Peyer's patch (tissue), 4 donors: ENCODE measurements around the gene SLC2A9. TPM values are rescaled to one million over a fixed set of nuclear protein-coding genes. Genes with fewer than 3 reads are reported as not detected.

Experiments used
- DNase-seq, 3 donors: peaks; one replicate each; pipeline ENCODE4 v3.0.0-alpha.2; 2017 to 2019
- H3K27ac ChIP-seq, 4 donors: fragments of 200-600 bp; sonication (generic); one replicate each; pipeline ENCODE4 v1.5.1; 2016 to 2019
- H3K27me3 ChIP-seq, 2 donors: fragments of 200-600 bp; sonication (generic); one replicate each; pipeline ENCODE4 v1.5.1; 2019
- H3K36me3 ChIP-seq, 3 donors: fragments of 200-600 bp; sonication (generic); one replicate each; pipeline ENCODE4 v1.5.1; 2016 to 2019
- H3K4me1 ChIP-seq, 4 donors: fragments of 200-600 bp; sonication (generic); one replicate each; pipeline ENCODE4 v1.5.1; 2016 to 2019
- H3K4me3 ChIP-seq, 4 donors: fragments of 200-600 bp; sonication (generic); 1 replicate in 3 of 4; 2 replicates in 1 of 4; pipeline ENCODE4 v1.5.1; 2016 to 2019; ENCODE audit warnings: mild to moderate bottlenecking in 1 of 4
- H3K9me3 ChIP-seq, 4 donors: fragments of 200-600 bp; sonication (generic); one replicate each; pipeline ENCODE4 v1.5.1; 2016 to 2019; ENCODE audit warnings: mild to moderate bottlenecking in 1 of 4
- CTCF ChIP-seq, 6 experiments: fragments of 450-650 bp in 4 of 6; fragments of 200-600 bp in 2 of 6; sonication (generic) in 1 of 6; IDR thresholded peaks; one replicate each; pipeline ENCODE4 v1.5.1; 2017 to 2019; ENCODE audit warnings: antibody characterized with exemption in 6 of 6, mild to moderate bottlenecking in 3 of 6, moderate library complexity in 1 of 6
- POLR2A ChIP-seq, 2 donors: fragments of 450-650 bp; IDR thresholded peaks; one replicate each; pipeline ENCODE4 v1.5.1; 2017; ENCODE audit warnings: antibody characterized with exemption in 2 of 2, mild to moderate bottlenecking in 2 of 2, moderate library complexity in 2 of 2
- total RNA-seq, 4 donors: library from RNA; depleted of rRNA; stranded (reverse); fragments of >200 nt; gene quantifications; one replicate each; pipeline ENCODE4 v1.1.0, GENCODE V29; 2016

The SLC2A9 gene
- total RNA-seq, 4 donors from 2014 or later, result 8.3 to 24.1 (median 22.0) TPM

- no peaks in the 10 kb centered on the region for H3K36me3 ChIP-seq
- no peak for TF ChIP-seq POLR2A (IDR thresholded peaks at IDR 0.05)
- no peak for TF ChIP-seq CTCF (IDR thresholded peaks at IDR 0.05)
- no peak for DNase-seq
- no peak overlapping the region for H3K4me3 ChIP-seq
- no peaks in the 10 kb centered on the region for H3K4me1 ChIP-seq
- H3K9me3 ChIP-seq, result no peaks in the 10 kb centered on the region
- no peak overlapping the region for H3K27ac ChIP-seq
- no peaks in the 10 kb centered on the region for H3K27me3 ChIP-seq
Measured at GRCh38 chr4:9971711-9972110, 49.6 kb downstream of the SLC2A9 start.

- Histone ChIP-seq H3K27ac (peak overlapping the region in 1 of 4 donors; percentile 47), H3K4me3 (no peak overlapping the region), H3K4me1 (no peaks in the 10 kb centered on the region), H3K9me3 (no peaks in the 10 kb centered on the region), H3K36me3 (no peaks in the 10 kb centered on the region), H3K27me3 (no peaks in the 10 kb centered on the region)
- DNase-seq, result peak in 2 of 3 donors; percentile 38 to 52
- TF ChIP-seq POLR2A (IDR thresholded peaks at IDR 0.05) (no peak), CTCF (IDR thresholded peaks at IDR 0.05) (no peak)
Measured at GRCh38 chr4:9970399-9971011, 50.8 kb downstream of the SLC2A9 start.

- no peak for DNase-seq
Measured at GRCh38 chr4:9969526-9970398, 51.5 kb downstream of the SLC2A9 start.

GRCh38 chr4:9968472-9968871, 52.8 kb downstream of the SLC2A9 start:
- H3K9me3 ChIP-seq, result no peaks in the 10 kb centered on the region
- H3K27me3 ChIP-seq, result no peaks in the 10 kb centered on the region
- H3K36me3 ChIP-seq, result no peaks in the 10 kb centered on the region
- TF ChIP-seq CTCF (IDR thresholded peaks at IDR 0.05) (no peak), POLR2A (IDR thresholded peaks at IDR 0.05) (no peak)
- H3K4me3 ChIP-seq, result no peak overlapping the region
- no peak for DNase-seq
- H3K4me1 ChIP-seq, result no peaks in the 10 kb centered on the region
- H3K27ac ChIP-seq, result no peak overlapping the region

More at GRCh38 chr4:9969526-9970398, 51.5 kb downstream of the SLC2A9 start:
- Histone ChIP-seq H3K4me3 (no peak overlapping the region), H3K27ac (peak overlapping the region in 1 of 4 donors; percentile 47), H3K4me1 (no peaks in the 10 kb centered on the region), H3K9me3 (no peaks in the 10 kb centered on the region), H3K36me3 (no peaks in the 10 kb centered on the region), H3K27me3 (no peaks in the 10 kb centered on the region)
- TF ChIP-seq CTCF (IDR thresholded peaks at IDR 0.05), result no peak
- TF ChIP-seq POLR2A (IDR thresholded peaks at IDR 0.05), result no peak

- Histone ChIP-seq H3K36me3 (no peaks in the 10 kb centered on the region), H3K27ac (no peak overlapping the region), H3K4me3 (no peak overlapping the region), H3K9me3 (no peaks in the 10 kb centered on the region), H3K4me1 (no peaks in the 10 kb centered on the region), H3K27me3 (no peaks in the 10 kb centered on the region)
- TF ChIP-seq POLR2A (IDR thresholded peaks at IDR 0.05) (no peak), CTCF (IDR thresholded peaks at IDR 0.05) (no peak)
- DNase-seq, result no peak
Measured at GRCh38 chr4:9964879-9965278, 56.4 kb downstream of the SLC2A9 start.
